K562 (cell line): ENCODE data around the gene PNPLA7. TPM values are rescaled to one million over a fixed set of nuclear protein-coding genes. Genes with fewer than 3 reads are reported as not detected.

ENCODE experiments used
- ATAC-seq: fragments of 200-7000 bp; cut with Tn5 transposase; 3 replicates; pipeline ENCODE4 v1.9.1; 2020; ENCODE audit warnings: moderate library complexity
- BruUV-seq: library from RNA; stranded (reverse); fragments of 400-500 nt; replicated peaks from 2 replicates; lab custom pipeline; 2021; lab: Mats Ljungman, UMichigan
- CTCF ChIA-PET: fragments of 300-600 bp; formaldehyde crosslinking; extraction: SDS; loops from one replicate; lab custom pipeline; 2021; ENCODE audit warnings: low intra/inter-chr PET ratio; lab: Yijun Ruan, JAX
- POLR2A ChIA-PET: fragments of 300-600, 350-650 bp; sonication (Branson Sonifier 250); formaldehyde crosslinking; extraction: SDS; loops from one replicate; lab custom pipeline; 2021; ENCODE audit warnings: antibody characterized with exemption, inconsistent platforms; lab: Yijun Ruan, JAX
- DNase-seq, 4 experiments: peaks; one replicate each; pipeline versions ENCODE4 v3.0.0 to v3.0.0-alpha.2; 2011 to 2018; ENCODE audit warnings: low spot score in 3 of 4, mixed read lengths in 3 of 4; ENCODE audit errors: extremely low read depth in 1 of 4
- FAIRE-seq: peaks from 2 replicates; lab custom pipeline; 2011; peaks lifted over from hg19 to GRCh38; lab: Jason Lieb, UNC
- H2AFZ ChIP-seq: 2 replicates; pipeline ENCODE4 v1.6.0; 2011; ENCODE audit warnings: low read depth, low read length, control low read depth, inconsistent platforms
- H3K27ac ChIP-seq: fragments of 200-600 bp; 3 replicates; pipeline ENCODE4 v1.8.0; 2011; ENCODE audit warnings: low read depth, mild to moderate bottlenecking, control low read depth, inconsistent platforms, low read length, moderate library complexity, mixed read lengths; ENCODE audit errors: extremely low read depth
- H3K27me3 ChIP-seq, 2 experiments: fragments of 300-600 bp in 1 of 2; 2 replicates in 1 of 2; 3 replicates in 1 of 2; pipeline versions ENCODE4 v1.6.0 to v1.8.0; 2011; ENCODE audit warnings: inconsistent platforms in 2 of 2, low read length in 2 of 2, mild to moderate bottlenecking in 1 of 2, mixed read lengths in 1 of 2, moderate library complexity in 1 of 2; ENCODE audit not compliant: control insufficient read depth in 2 of 2, insufficient read depth in 2 of 2
- H3K36me3 ChIP-seq: fragments of 300-600 bp; 3 replicates; pipeline ENCODE4 v1.8.0; 2011; ENCODE audit warnings: mild to moderate bottlenecking, low read length, inconsistent platforms; ENCODE audit not compliant: control insufficient read depth, insufficient read depth
- H3K4me1 ChIP-seq, 2 experiments: fragments of 200-600 bp in 1 of 2; replicated peaks in 1 of 2; 2 replicates in 1 of 2; 3 replicates in 1 of 2; pipeline versions ENCODE4 v1.5.1 to v1.8.0; 2011; ENCODE audit warnings: inconsistent platforms in 2 of 2, low read length in 2 of 2, mild to moderate bottlenecking in 1 of 2, mixed read lengths in 1 of 2, moderate library complexity in 1 of 2; ENCODE audit not compliant: control insufficient read depth in 2 of 2, insufficient read depth in 2 of 2
- H3K4me2 ChIP-seq: 2 replicates; pipeline ENCODE4 v1.6.1; 2011; ENCODE audit warnings: low read length, control low read depth, inconsistent platforms, mixed read lengths; ENCODE audit not compliant: insufficient read depth
- H3K4me3 ChIP-seq: fragments of 200-600 bp; sonication (generic), shearing (Covaris generic); 2 replicates; pipeline ENCODE4 v1.5.1; 2016; ENCODE audit warnings: control low read depth, inconsistent platforms
- H3K79me2 ChIP-seq: fragments of 200-600 bp; 3 replicates; pipeline ENCODE4 v1.8.0; 2011; ENCODE audit warnings: low read length, inconsistent platforms; ENCODE audit not compliant: control insufficient read depth, insufficient read depth
- H3K9ac ChIP-seq, 2 experiments: 2 replicates each; pipeline versions ENCODE4 v1.6.0 to v1.6.1; 2011; ENCODE audit warnings: low read depth in 2 of 2, low read length in 2 of 2, control low read depth in 1 of 2, inconsistent platforms in 1 of 2, mild to moderate bottlenecking in 1 of 2, mixed read lengths in 1 of 2; ENCODE audit not compliant: insufficient read depth in 1 of 2
- H3K9me1 ChIP-seq: one replicate; pipeline ENCODE4 v1.6.0; 2011; ENCODE audit warnings: inconsistent platforms, mild to moderate bottlenecking, low read length, moderate library complexity; ENCODE audit not compliant: control insufficient read depth, insufficient read depth
- H3K9me3 ChIP-seq: replicated peaks from 2 replicates; pipeline ENCODE4 v1.5.1; 2011; ENCODE audit warnings: low read depth, low read length, inconsistent platforms; ENCODE audit not compliant: control insufficient read depth, insufficient read depth
- H4K20me1 ChIP-seq: replicated peaks from 2 replicates; pipeline ENCODE4 v1.6.1; 2011; ENCODE audit warnings: low read length, inconsistent platforms, mixed read lengths; ENCODE audit not compliant: control insufficient read depth, insufficient read depth
- CBX2 ChIP-seq: fragments of 200-600 bp; sonication (generic); IDR thresholded peaks from one replicate; pipeline ENCODE4 v1.6.1; 2012; ENCODE audit warnings: mild to moderate bottlenecking, low read length, inconsistent platforms; ENCODE audit not compliant: insufficient read depth, poor library complexity, severe bottlenecking
- JUND ChIP-seq, 2 experiments: IDR thresholded peaks; 2 replicates in 1 of 2; 3 replicates in 1 of 2; pipeline ENCODE4 v1.6.1; 2011; ENCODE audit warnings: borderline replicate concordance in 2 of 2, low read depth in 2 of 2, low read length in 2 of 2, improper control_type of control experiment in 1 of 2, missing biosample characterization in 1 of 2, missing genetic modification characterization in 1 of 2, missing genetic modification reagents in 1 of 2
- NRF1 ChIP-seq, 2 experiments: fragments of 450-650 bp; IDR thresholded peaks in 1 of 2; conservative IDR thresholded peaks in 1 of 2; 2 replicates each; pipeline ENCODE4 v1.6.1; 2014; ENCODE audit warnings: mild to moderate bottlenecking in 2 of 2
- PHTF2 ChIP-seq: fragments of 250-450 bp; sonication (Bioruptor Pico); IDR thresholded peaks from 2 replicates; pipeline ENCODE4 v1.5.0; 2021; ENCODE audit warnings: mild to moderate bottlenecking
- SRF ChIP-seq, 2 experiments: fragments of 250-450, 450-650 bp in 1 of 2; sonication (Bioruptor Pico) in 1 of 2; sonication (generic) in 1 of 2; formaldehyde crosslinking; IDR thresholded peaks; 2 replicates each; pipeline versions ENCODE4 v1.5.0 to v1.5.1; 2020 to 2022; ENCODE audit warnings: mild to moderate bottlenecking in 1 of 2, missing genetic modification reagents in 1 of 2
- TAL1 ChIP-seq: fragments of 450-650 bp; IDR thresholded peaks from 2 replicates; pipeline ENCODE4 v1.6.1; 2016; ENCODE audit warnings: mild to moderate bottlenecking
- ZBTB43 ChIP-seq: sonication (generic); formaldehyde crosslinking; IDR thresholded peaks from 2 replicates; pipeline ENCODE4 v1.8.0; 2023; ENCODE audit warnings: mild to moderate bottlenecking, missing genetic modification reagents
- ZNF77 ChIP-seq: fragments of 250-450 bp; sonication (Bioruptor Pico); IDR thresholded peaks from 2 replicates; pipeline ENCODE4 v1.5.0; 2020
- WGBS: fragments of 100-300 bp; shearing (Covaris generic); methylation state at CpG from one replicate; pipeline ENCODE4 v1.1.6; 2016; ENCODE audit warnings: low coverage, mixed read lengths; ENCODE audit not compliant: insufficient coverage; ENCODE audit errors: missing lambda C conversion rate; 5-methylcytosine and 5-hydroxymethylcytosine counted together
- in situ Hi-C: fragments of 300-500 bp; cut with MboI; formaldehyde crosslinking; loops from 4 replicates; pipeline ENCODE4 v1.15.0; 2018; ENCODE audit warnings: inconsistent platforms, mixed read lengths
- intact Hi-C: fragments of 100-400 bp; cut with micrococcal nuclease; formaldehyde crosslinking; loops from 2 replicates; pipeline ENCODE4 v1.14.2; 2022
- polyA plus RNA-seq, 8 experiments: library from polyadenylated mRNA; depleted of rRNA in 4 of 8; stranded (reverse) in 5 of 8; unstranded in 3 of 8; fragments of >200 nt; fragmentation: Nextera tagmentation in 2 of 8; fragmentation: Illumina TruSeq in 1 of 8; extraction: Ambion mirVana in 2 of 8; extraction: Trizol in 1 of 8; gene quantifications; 2 replicates each; pipeline versions ENCODE4 v1.2.1 to v1.2.3, GENCODE V29; 2011 to 2014; ENCODE audit warnings: inconsistent platforms in 1 of 8, missing spikeins in 1 of 8
- total RNA-seq, 7 experiments: library from RNA; depleted of rRNA in 6 of 7; stranded (reverse); fragments of >200 nt in 6 of 7; fragmentation: Illumina TruSeq in 2 of 7; extraction: Trizol in 2 of 7; gene quantifications; 2 replicates each; pipeline versions ENCODE4 v1.2.1 to v1.2.3, GENCODE V29; 2011 to 2021; ENCODE audit warnings: low replicate concordance in 1 of 7

PNPLA7 gene
- total and polyA plus RNA-seq, 9 of the 15 experiments (the other 6 are each of a cell fraction or from before 2014, with no cell fraction given), result 0.01 to 0.85 (median 0.19) TPM; not detected in 1

GRCh38 chr9:137506702-137507171, 43.5 kb downstream of the PNPLA7 start:
- BruUV-seq, result no TSS peak
- in situ Hi-C loops, result no loop called here
- H3K79me2 ChIP-seq, result no peaks in the 10 kb centered on the region
- no peak for FAIRE-seq
- TF ChIP-seq ZBTB43 (CRISPR knock-in tag) (no peak), ZNF77 (CRISPR knock-in tag) (no peak), NRF1 (conservative IDR thresholded peaks at IDR 0.05 in 1 of 2, IDR thresholded peaks at IDR 0.05 in 1 of 2) (peak; percentile 58 to 65)
- TF ChIP-seq, all 486 proteins: peak for 1
- Histone ChIP-seq H3K4me3 (no peak overlapping the region), H3K27me3 (peaks cover 18 to 28% of the 10 kb centered on the region in 2 experiments; a peak in 4 of 5 replicates), H3K36me3 (no peaks in the 10 kb centered on the region), H3K27ac (no peak overlapping the region), H3K4me1 (peaks cover 6 to 26% of the 10 kb centered on the region in 2 experiments; a peak in 4 of 5 replicates), H3K9me1 (no peaks in the 10 kb centered on the region), H3K4me2 (no peak overlapping the region), H2AFZ (no peak overlapping the region), H3K9ac (peak overlapping the region in 1 of 2 experiments; percentile 55; a peak in 2 of 4 replicates), H4K20me1 (no peaks in the 10 kb centered on the region), H3K9me3 (no peaks in the 10 kb centered on the region)
- ChIA-PET POLR2A (interaction anchor here (1.3 kb wide), 1 partner anchor 25 kb away, joined by 4 read pairs; no protein-coding TSS in a partner anchor), CTCF (no interaction called here)
- ATAC-seq (no peak), DNase-seq (no peak)
- 46% methylated on average over 23 of the region's 26 CpGs for WGBS
- intact Hi-C loops, result no loop called here

- Histone ChIP-seq H2AFZ (no peak overlapping the region), H4K20me1 (no peaks in the 10 kb centered on the region), H3K4me1 (peaks cover 2 to 27% of the 10 kb centered on the region in 2 experiments; a peak in 4 of 5 replicates), H3K4me2 (no peak overlapping the region), H3K79me2 (no peaks in the 10 kb centered on the region), H3K27me3 (peaks cover 18 to 30% of the 10 kb centered on the region in 2 experiments; a peak in 4 of 5 replicates), H3K9ac (peak overlapping the region in 1 of 2 experiments; percentile 2; a peak in 1 of 4 replicates), H3K27ac (no peak overlapping the region), H3K36me3 (no peaks in the 10 kb centered on the region), H3K9me1 (no peaks in the 10 kb centered on the region), H3K9me3 (no peaks in the 10 kb centered on the region)
- intact Hi-C loops, result no loop called here
- DNase-seq, result no peak
- BruUV-seq, result no TSS peak
- ChIA-PET CTCF (no interaction called here), POLR2A (interaction anchor here (0.7 kb wide), 1 partner anchor 38 kb away, joined by 4 read pairs; no protein-coding TSS in a partner anchor)
- in situ Hi-C loops, result no loop called here
- FAIRE-seq, result no peak
- WGBS, result 41% methylated on average over 12 of the region's 15 CpGs
- no peak for TF ChIP-seq PHTF2
- no peak for TF ChIP-seq SRF (CRISPR knock-in tag; IDR thresholded peaks at IDR 0.05)
- no peak for TF ChIP-seq TAL1
- TF ChIP-seq JUND (IDR thresholded peaks at IDR 0.05; ENCODE audit: borderline replicate concordance, low read depth, low read length), result no peak
- TF ChIP-seq JUND (tag; IDR thresholded peaks at IDR 0.05; ENCODE audit: borderline replicate concordance, low read depth, low read length), result no peak
- no peak for TF ChIP-seq CBX2
- TF ChIP-seq, all 486 proteins: peak for 0
- H3K4me3 ChIP-seq, result no peak overlapping the region
- no peak for ATAC-seq
Observed at GRCh38 chr9:137506274-137506673, 43.9 kb downstream of the PNPLA7 start.
